CD4-positive, alpha-beta T cell treated with Interleukin-1 beta for 1 hour (primary cell): ENCODE measurements around the gene NUBP1.
"Not testable (repeated sequence)": the region's sequence is repeated elsewhere in the genome, so short reads cannot be mapped to it uniquely, and the experiment has no call there.

Source experiments
- DNase-seq, 2 donors: peaks; one replicate each; pipeline ENCODE4 v3.0.0-alpha.2; 2020 to 2022

NUBP1 gene

GRCh38 chr16:10743610-10744369 is at the start of gene NUBP1:
Gene NUBP1, plus strand, starts transcription at chr16:10743842. Its CDS starts 22 bp downstream, at chr16:10743864.
- peak; percentile 98 to 99 for DNase-seq

GRCh38 chr16:10693889-10694288 is 49.8 kb upstream of the NUBP1 start:
- DNase-seq = no peak

GRCh38 chr16:10694306-10694705 is 49.3 kb upstream of the NUBP1 start:
- DNase-seq = no peak

GRCh38 chr16:10694830-10695229 is 48.8 kb upstream of the NUBP1 start, which contains the start of gene TEKT5:
Gene TEKT5, minus strand, starts transcription at chr16:10694930. Its CDS starts 57 bp downstream, at chr16:10694873.
- DNase-seq = no peak

- no peak for DNase-seq
Measured at GRCh38 chr16:10699756-10700155, 43.9 kb upstream of the NUBP1 start.

- no peak for DNase-seq
Measured at GRCh38 chr16:10708969-10709368, 34.7 kb upstream of the NUBP1 start.

GRCh38 chr16:10728003-10728887 is 15.4 kb upstream of the NUBP1 start:
- DNase-seq = no peak

- no peak for DNase-seq
Measured at GRCh38 chr16:10729104-10730048, 14.3 kb upstream of the NUBP1 start.

GRCh38 chr16:10731790-10732189 is 11.9 kb upstream of the NUBP1 start:
- DNase-seq = no peak

GRCh38 chr16:10737068-10737625 is 6.5 kb upstream of the NUBP1 start:
- peak; percentile 79 to 84 for DNase-seq

- DNase-seq = peak; percentile 36 to 65
Measured at GRCh38 chr16:10738231-10739077, 5.2 kb upstream of the NUBP1 start.

GRCh38 chr16:10740000-10740844 is 3.4 kb upstream of the NUBP1 start:
- no peak for DNase-seq

GRCh38 chr16:10740845-10741208 is 2.8 kb upstream of the NUBP1 start:
- no peak for DNase-seq

- not testable (repeated sequence) for DNase-seq
Measured at GRCh38 chr16:10741249-10741648, 2.4 kb upstream of the NUBP1 start.

- DNase-seq = no peak
Measured at GRCh38 chr16:10741844-10742243, 1.8 kb upstream of the NUBP1 start.

- DNase-seq = no peak
Measured at GRCh38 chr16:10743227-10743609, 424 bp upstream of the NUBP1 start.

- DNase-seq = no peak
Measured at GRCh38 chr16:10744370-10745030, 858 bp downstream of the NUBP1 start.

GRCh38 chr16:10745841-10746240 is 2.2 kb downstream of the NUBP1 start:
- no peak for DNase-seq

- DNase-seq = no peak
Measured at GRCh38 chr16:10750793-10751192, 7.2 kb downstream of the NUBP1 start.

GRCh38 chr16:10751291-10751697 is 7.7 kb downstream of the NUBP1 start:
- no peak for DNase-seq
